ENCODE data around the gene RBMS3. TPM values are rescaled to one million over a fixed set of nuclear protein-coding genes. Genes with fewer than 3 reads are reported as not detected.

The RBMS3 gene
- total and polyA plus RNA-seq, 2 of the 8 experiments (the other 6 are each of a cell fraction or from before 2014, with no cell fraction given), result 3.7 to 6.9 TPM

- Histone ChIP-seq H2BK120ac (replicated peaks; ENCODE audit: low read depth, low read length) (no peak overlapping the region), H4K91ac (replicated peaks; ENCODE audit: insufficient read length, low read length) (no peak overlapping the region), H3K14ac (ENCODE audit: insufficient read length) (no peak overlapping the region), H2BK5ac (ENCODE audit: low read depth, low read length) (no peak overlapping the region), H3K36me3 (ENCODE audit: control insufficient read depth in 2 of 4, insufficient read depth in 4 of 4, low read length in 3 of 4) (no peaks in the 10 kb centered on the region), H3K4me3 (ENCODE audit: extremely low read depth in 1 of 4, insufficient read depth in 2 of 4, low read depth in 3 of 4, low read length in 4 of 4) (no peak overlapping the region), H3K9ac (replicated peaks in 1 of 4; ENCODE audit: extremely low read depth in 1 of 4, low read depth in 3 of 4, low read length in 3 of 4) (no peak overlapping the region), H4K5ac (ENCODE audit: insufficient read length, low read depth, low read length) (no peak overlapping the region), H3K23me2 (ENCODE audit: low read depth, low read length) (no peaks in the 10 kb centered on the region), H3K56ac (replicated peaks; ENCODE audit: insufficient read length, low read depth, low read length) (no peak overlapping the region), H3K23ac (ENCODE audit: insufficient read length) (no peak overlapping the region), H4K20me1 (replicated peaks in 1 of 2; ENCODE audit: control insufficient read depth in 1 of 2, insufficient read depth in 2 of 2, low read length in 2 of 2) (no peaks in the 10 kb centered on the region), H3K79me2 (ENCODE audit: control insufficient read depth in 1 of 2, insufficient read depth in 2 of 2, low read length in 2 of 2) (no peaks in the 10 kb centered on the region), H3K27me3 (replicated peaks in 1 of 4; ENCODE audit: control insufficient read depth in 3 of 4, extremely low read depth in 1 of 4, insufficient read depth in 3 of 4, low read length in 3 of 4) (no peaks in the 10 kb centered on the region), H3K9me3 (ENCODE audit: insufficient read depth in 2 of 2, low read depth in 1 of 2, low read length in 1 of 2) (no peaks in the 10 kb centered on the region), H3K4me2 (ENCODE audit: insufficient read depth in 1 of 2, low read depth in 2 of 2, low read length in 2 of 2) (no peak overlapping the region), H4K8ac (ENCODE audit: extremely low read depth, insufficient read depth, low read length) (no peak overlapping the region), H3K4me1 (replicated peaks in 1 of 4; ENCODE audit: control insufficient read depth in 3 of 4, insufficient read depth in 4 of 4, low read length in 3 of 4) (0 out of 7 replicates have a peak, but pooled peaks cover 0 to 2% (median 0%) of the 10 kb centered on the region in 4 experiments), H3K79me1 (ENCODE audit: low read depth, low read length) (no peaks in the 10 kb centered on the region), H2BK15ac (ENCODE audit: low read length) (no peak overlapping the region), H3K27ac (ENCODE audit: low read depth, low read length) (no peak overlapping the region), H2AK5ac (ENCODE audit: low read depth, low read length) (no peak overlapping the region), H2BK12ac (ENCODE audit: low read depth, low read length) (no peak overlapping the region), H2AFZ (ENCODE audit: low read length) (no peak overlapping the region), H2BK20ac (ENCODE audit: low read length) (no peak overlapping the region), H3K18ac (ENCODE audit: extremely low read depth, low read length) (no peak overlapping the region), H3K4ac (replicated peaks; ENCODE audit: insufficient read length, low read depth, low read length) (no peak overlapping the region)
- FAIRE-seq, result no peak
- no peak for TF ChIP-seq JUND (IDR thresholded peaks at IDR 0.05; ENCODE audit: low read length)
- no peak for TF ChIP-seq TEAD4 (IDR thresholded peaks at IDR 0.05; ENCODE audit: low read depth, low read length)
- TF ChIP-seq CTCF (IDR thresholded peaks at IDR 0.05; ENCODE audit: control extremely low read depth in 1 of 3, insufficient read depth in 1 of 3, low read depth in 1 of 3, low read length in 3 of 3), result no peak
- no peak for TF ChIP-seq USF2 (IDR thresholded peaks at IDR 0.05; ENCODE audit: low read length)
- no peak for TF ChIP-seq MAX (IDR thresholded peaks at IDR 0.05)
- TF ChIP-seq ZNF274 (IDR thresholded peaks at IDR 0.05; ENCODE audit: borderline replicate concordance, extremely low read depth, low read length), result no peak
- no peak for TF ChIP-seq RBBP5 (IDR thresholded peaks at IDR 0.05; ENCODE audit: borderline replicate concordance, low read depth, low read length)
- no peak for TF ChIP-seq NANOG (IDR thresholded peaks at IDR 0.05; ENCODE audit: insufficient read depth, low read depth, low read length, poor library complexity, severe bottlenecking)
- CTCF ChIA-PET (ENCODE audit: partially characterized antibody), result no interaction called here
- 95% methylated on average over 1 of the region's 3 CpGs; no CpG with 5 or more reads in 1 of the 2 experiments for WGBS, 2 experiments (ENCODE audit: extremely low coverage in 1 of 2, insufficient coverage in 1 of 2, insufficient read length in 1 of 2, insufficient replicate concordance in 2 of 2, low coverage in 1 of 2, low lambda C conversion rate in 2 of 2, missing lambda C conversion rate in 1 of 2)
- POLR2A ChIA-PET (ENCODE audit: partially characterized antibody), result no interaction called here
- no peak for DNase-seq (ENCODE audit: low read depth in 1 of 2, low spot score in 2 of 2)
Observed at GRCh38 chr3:29481969-29482767, 201.3 kb downstream of the RBMS3 start.
